HG03025 (cell line): Measurements from ENCODE around the gene KPNA5.
"Not testable (repeated sequence)": the region's sequence is repeated elsewhere in the genome, so short reads cannot be mapped to it uniquely, and the experiment has no call there.

Source experiments
- ATAC-seq: cut with Tn5 transposase; IDR thresholded peaks from one replicate; pipeline ENCODE4 v1.9.1; 2021; ENCODE audit warnings: mild to moderate bottlenecking, moderate library complexity; ENCODE audit not compliant: unreplicated experiment, low FRiP score

Gene KPNA5

DNA sequence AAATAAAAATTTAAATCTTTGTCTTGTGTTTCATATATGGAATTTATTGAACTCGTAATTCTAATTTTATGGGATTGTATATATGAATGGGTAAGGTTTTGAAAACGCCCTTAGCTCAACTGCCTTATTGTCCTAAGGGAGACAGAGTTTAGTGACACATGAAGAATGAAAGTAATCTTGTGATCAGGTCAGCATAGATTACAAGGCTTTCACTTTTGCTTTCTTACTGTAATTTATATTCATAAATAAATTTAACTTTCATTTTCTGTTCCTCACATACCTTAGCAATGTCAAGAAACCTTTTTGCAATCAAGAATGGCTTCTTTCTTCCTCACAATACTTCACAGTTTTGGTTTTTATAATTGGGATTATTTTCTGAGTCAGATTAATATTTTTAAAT lies 14.4 kb downstream of the KPNA5 start:
- peak; percentile 82 for ATAC-seq

DNA sequence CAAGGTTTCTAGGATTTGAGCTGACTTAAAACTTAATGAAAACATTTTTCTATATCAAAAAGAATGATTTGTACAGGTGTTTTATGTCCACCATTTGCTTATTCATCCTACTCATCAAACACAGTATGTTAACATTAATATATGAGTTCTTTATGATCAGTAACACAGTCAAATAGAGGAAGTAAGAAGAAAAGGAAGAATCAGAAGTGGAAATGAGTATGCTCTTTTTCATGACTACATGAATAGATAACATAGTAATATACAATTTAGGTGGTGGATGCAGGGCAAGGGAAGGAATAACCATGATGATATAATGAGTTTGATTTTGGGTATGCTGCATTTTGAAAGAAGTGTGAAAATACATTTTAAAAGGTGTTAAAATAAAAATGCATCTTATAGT lies 16.5 kb downstream of the KPNA5 start:
- ATAC-seq = no peak

DNA sequence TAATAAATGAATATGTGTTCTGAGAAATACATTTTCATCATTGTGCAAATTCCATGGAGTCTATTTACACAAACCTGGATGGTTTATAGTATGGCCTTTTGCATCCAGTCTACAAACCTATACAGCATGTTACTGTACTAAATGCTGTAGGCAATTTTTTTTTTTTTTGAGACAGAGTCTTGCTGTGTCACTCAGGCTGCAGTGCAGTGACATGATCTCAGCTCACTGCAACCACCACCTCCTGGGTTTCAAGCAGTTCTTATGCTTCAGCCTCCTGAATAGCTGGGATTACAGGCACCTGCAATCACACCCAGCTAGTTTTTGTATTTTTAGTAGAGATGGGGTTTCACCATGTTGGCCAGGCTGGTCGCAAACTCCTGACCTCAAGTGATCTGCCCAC lies 22.9 kb downstream of the KPNA5 start:
- not testable (repeated sequence) for ATAC-seq

DNA sequence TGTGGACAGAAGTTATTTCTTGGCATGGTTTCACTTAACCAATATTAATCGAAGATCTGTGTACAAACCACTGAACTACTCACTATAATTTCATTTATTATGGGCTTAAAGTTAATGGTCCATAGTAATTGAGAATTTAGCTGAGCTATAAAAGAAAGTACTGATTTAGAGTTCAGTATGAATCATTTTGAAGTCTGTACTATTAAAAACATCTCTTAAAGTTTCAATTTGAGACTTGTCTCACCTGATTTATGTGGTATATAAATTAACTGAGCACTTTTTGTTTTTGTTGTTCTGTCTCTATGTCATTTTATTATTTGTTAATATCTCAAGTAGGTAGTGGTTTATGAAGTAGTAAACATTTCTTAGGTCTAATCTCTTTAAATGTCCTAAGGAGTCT lies 24.9 kb downstream of the KPNA5 start:
- ATAC-seq = no peak

DNA sequence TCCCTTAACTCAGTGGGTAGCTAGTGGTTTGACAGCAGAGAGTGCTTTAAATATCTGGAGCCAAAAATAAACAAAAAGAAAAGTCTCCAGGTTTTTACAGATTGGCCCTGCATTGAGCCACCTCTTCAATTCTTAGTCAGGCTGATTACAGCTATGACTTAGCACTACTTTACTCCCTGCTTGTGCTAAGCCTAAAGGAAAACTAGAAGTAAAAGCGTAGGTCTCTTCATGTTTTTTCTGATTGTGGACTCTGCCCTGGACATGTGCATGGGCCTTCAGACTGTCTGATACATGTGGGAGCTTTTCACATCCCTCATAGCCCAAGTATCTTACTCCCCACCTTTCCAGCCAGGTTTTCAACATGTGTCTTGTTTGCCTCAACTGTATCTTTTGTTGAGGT lies 33.3 kb downstream of the KPNA5 start:
- ATAC-seq = no peak

DNA sequence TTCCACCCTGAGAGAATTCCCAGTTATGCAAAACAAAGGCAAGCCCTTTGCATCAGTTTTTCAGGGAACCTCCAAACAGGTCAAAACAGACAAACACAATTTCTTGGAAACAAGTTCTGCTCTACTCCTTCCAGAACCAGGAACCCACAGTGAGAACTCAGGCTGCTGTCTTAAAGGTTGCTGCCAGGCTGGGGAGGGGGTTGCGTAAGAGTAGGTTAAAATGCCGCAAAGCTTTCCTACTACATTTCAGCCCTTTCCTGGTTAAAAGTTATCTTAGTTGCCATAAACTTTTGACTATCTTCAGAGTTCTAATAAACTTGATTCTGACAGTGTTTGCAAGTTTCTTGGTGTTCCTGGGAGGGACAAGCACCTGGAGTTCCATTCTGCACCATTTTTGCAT lies 33.8 kb downstream of the KPNA5 start:
- ATAC-seq = no peak

DNA sequence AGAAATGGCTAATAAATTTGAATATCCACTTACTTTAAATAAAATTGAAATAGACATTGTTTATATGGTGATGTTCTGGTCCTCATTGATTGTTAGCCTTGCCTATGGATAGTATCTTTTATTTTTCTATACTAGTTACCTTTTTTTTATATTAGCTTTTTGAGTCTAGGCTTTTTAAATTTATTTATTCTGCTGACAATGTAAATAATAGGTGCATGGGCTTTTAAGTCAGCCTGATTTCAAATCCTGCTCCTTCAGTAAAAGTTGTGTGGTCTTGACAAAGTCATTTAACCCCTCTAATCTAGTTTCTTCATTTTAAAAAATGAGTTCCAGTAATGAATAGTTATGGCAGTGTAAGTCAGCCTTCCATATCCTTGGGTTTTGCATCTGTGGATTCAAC lies 45.9 kb downstream of the KPNA5 start:
- no peak for ATAC-seq

DNA sequence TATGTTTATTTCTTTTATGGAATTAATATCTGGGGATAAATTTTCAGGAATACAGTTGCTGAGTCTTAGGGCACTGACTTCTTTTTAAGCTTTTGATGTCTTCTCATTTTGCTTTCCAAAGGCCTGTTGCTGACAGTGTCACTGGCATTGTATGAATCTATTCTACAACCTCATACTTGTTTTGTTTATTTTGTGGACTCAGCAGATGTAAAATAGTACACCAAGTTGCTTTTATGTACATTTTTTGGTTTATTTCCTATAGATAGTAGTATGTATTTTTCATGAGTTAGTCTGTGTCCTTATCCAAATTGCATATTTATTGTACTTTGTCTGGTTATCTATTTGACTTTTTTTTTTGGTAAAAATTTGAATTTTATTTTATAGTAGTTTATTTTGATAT lies 49.5 kb downstream of the KPNA5 start:
- no peak for ATAC-seq

DNA sequence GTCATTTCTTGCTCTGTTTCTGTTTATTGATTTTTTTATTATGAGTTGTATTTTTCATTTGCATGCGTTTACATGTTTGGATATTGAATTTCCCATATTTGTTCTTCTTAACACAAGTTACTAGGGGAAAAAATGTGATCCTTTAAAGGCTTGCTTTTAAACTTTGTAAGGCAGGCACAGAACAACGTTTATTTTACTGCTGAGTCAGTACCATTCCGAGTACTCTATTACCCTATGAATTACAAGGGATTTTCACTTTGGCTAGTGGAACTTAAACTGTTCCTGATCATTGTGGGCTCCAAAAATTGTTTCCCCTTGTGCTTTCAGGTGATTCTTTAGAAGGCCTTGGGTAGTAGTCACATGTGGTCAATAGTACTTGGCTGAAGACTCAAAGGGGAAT lies 56.0 kb downstream of the KPNA5 start:
- ATAC-seq = no peak

DNA sequence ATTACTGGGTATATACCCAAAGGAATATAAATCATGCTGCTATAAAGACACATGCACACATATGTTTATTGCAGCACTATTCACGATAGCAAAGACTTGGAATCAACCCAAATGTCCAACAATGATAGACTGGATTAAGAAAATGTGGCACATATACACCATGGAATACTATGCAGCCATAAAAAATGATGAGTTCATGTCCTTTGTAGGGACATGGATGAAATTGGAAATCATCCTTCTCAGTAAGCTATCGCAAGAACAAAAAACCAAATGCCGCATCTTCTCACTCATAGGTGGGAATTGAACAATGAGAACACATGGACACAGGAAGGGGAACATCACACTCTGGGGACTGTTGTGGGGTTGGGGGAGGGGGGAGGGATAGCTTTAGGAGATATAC lies 59.5 kb downstream of the KPNA5 start:
- ATAC-seq = not testable (repeated sequence)

DNA sequence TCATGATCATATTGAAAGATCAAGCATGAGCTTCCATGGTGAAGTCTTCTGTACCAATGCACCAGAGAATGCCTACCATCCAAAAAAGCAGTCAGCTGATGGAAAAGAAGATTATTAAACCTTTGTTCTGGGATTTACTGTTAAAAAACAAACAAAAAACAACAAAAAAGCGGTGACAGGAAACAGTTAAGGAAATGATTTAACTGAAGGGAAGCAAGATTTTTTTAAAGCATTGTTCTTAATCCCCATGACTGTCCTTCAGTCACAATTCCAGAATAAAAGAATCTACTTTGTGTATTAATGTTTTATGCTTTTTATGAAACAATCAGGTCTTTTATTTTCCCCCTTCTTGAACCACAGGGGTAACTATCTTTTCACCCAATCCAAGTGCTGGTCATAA lies 60.6 kb downstream of the KPNA5 start:
- ATAC-seq = no peak

DNA sequence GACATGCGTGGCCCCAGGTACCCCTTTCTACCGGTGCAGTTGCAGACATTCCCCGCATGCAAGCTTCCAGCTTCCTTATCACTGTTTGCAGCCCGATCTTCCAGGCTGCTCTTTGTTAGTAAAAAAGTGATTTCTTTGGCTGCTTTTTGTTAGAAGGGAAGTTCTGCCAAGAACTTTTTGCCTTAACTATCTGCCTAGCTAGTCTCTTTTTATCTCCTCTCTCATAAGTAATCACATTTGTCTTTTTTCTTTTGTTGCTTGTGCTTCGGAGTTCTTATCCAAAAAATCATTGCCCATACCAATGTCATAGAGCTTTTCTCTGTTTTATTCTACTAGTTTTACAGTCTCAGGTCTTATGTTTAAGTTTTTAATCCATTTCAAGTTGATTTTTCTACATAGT lies 64.2 kb downstream of the KPNA5 start:
- ATAC-seq = no peak

DNA sequence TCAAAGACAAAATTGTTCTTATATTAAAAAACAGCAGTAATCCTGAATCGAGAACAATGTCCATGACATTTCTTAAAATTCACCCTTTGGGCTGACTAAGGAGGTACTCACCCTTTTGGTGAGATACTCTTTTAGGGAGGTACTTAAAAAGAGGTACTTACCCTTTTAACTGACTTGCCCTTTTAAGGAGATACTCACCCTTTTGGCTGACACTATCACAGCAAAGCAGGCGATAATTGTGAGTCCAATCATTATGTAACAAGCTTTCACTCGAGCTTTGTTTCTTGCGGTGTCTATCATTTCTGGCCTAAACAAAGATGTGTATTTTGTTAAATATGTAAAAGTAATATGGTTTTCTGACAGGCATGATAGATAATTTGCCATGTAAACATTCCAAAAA lies 80.8 kb downstream of the KPNA5 start:
- ATAC-seq = no peak

DNA sequence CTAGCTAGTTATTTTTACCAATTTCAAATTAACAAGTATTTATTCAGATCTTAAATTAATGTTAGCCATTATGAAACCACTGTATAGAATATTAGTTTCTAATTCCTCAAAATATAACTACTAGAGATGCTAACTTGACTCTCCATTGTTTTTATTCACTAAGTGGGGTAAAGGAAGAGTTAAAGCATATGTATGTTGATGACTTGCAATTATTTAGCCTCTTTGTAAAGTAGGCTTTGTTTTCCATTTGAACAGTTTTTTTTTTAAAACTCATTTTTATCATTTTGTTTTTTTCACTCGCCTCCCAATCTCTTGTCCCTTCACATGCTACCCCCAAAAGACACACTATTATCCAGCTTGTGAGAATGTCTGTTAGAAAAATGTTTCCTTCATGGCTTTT lies 81.2 kb downstream of the KPNA5 start:
- no peak for ATAC-seq

DNA sequence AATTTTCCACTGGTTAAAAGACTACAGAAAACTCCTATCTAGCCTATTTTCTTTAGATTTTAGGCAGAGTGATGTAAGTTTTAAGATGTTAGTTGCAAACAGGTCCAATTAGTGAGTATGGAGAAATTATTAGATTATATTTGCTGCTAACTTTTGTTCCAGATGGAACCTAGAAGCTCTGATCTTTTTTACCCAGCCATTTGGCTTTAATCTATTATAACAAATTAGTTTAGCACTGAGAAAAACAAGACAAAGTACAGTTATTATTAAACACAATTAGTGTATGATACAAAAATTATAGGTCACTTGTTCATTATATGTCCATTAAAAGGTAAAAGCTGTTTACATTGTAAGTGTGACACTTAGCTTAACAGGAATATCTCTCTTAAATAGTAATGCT lies 82.0 kb downstream of the KPNA5 start:
- no peak for ATAC-seq

DNA sequence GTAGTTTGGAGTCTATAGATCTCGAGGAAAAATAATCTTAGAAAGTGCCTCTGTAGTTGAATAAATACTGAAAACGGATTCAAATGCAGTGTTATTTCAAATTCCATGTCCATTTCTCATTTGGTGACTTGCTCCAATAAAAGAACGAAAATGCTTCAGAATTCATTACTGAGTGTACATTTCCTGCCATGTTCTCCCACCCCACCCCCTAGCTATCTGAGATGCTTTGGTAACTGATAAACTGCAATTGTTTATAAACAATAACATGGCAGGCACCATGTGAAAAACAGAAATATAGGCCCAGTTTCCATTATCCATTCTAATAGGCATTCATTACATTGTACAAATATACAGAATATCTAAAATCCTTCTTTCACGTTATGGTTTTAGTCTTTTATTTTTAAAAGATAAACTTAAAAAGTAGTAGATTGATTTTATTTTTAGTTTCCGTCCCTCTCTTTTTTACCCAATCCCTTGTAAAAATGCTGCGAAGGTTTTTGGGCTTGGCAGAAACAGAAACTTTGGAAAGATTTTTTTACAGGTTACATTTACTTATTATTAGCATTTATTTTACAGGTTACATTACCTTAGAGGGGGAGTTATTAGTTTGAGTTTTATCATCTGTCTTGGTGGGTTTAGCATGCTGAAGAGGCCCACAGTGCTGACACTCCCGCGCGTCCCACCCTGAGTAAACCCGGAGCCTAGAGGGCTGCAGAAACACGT lies 83.1 kb downstream of the KPNA5 start:
- ATAC-seq = no peak

DNA sequence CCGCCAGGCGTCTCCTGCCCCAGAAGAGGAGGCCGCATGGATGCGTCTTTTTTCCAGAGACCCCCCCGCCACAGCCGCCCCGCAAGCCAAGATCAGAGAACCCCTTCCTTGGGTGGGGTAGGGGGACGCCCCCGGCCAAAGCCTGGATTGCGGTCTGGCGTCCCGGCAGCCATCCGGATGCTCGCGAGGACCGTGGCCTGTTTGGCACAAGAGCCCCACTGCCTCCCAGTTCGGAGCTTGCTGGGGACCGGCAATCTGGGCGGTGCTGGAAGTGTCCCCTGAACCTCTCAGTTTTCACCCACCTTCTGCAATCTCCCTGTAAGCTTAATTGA lies 83.6 kb downstream of the KPNA5 start:
- ATAC-seq = no peak

DNA sequence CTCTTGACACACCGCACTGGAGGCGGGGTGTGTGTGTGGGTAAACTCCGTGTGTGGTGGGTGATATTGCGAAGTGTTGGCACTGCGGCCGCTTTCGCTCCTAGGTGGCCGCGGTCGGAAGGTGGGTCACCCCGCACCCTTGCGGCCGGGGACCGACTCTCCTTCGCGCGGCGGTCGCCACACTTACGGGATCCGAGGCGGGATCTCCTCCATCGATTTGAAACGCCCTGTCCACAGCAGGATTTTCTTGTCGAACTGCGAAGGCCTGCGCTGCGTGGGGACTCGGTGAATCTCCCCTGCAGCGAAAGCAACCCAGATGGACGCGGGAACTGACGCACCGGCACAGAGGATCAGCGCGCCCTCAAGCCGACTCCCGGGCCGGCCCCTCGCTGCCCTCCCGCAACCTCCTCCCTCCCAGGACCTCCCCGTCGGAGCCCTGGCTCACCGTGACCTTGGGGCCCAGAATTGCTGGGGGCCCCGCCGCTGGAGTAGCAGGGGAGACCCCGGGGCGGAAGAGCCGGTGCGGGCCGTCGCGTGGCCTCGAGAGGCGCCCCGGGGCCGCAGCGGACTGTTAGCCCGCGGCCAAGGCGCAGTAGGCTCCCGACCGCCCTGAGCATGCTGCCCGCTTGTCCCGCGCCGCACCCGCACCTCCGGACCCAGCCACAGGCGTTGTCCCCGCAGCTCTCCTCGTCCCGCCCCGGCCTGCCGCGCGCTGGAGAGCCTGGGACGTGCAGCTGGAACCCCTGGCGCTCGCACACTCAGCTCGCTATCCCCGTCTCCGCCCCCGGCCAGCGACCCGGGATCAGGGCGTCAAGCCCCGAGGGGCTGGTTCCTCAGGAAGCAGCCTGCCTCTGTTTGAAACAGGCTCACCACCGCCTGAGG lies 84.2 kb downstream of the KPNA5 start, which contains the start of gene FAM162B:
TSS of gene FAM162B (minus strand) at position 759 of the 881 bp plus-strand sequence. CDS start at position 616, 143 bp downstream.
- no peak for ATAC-seq

DNA sequence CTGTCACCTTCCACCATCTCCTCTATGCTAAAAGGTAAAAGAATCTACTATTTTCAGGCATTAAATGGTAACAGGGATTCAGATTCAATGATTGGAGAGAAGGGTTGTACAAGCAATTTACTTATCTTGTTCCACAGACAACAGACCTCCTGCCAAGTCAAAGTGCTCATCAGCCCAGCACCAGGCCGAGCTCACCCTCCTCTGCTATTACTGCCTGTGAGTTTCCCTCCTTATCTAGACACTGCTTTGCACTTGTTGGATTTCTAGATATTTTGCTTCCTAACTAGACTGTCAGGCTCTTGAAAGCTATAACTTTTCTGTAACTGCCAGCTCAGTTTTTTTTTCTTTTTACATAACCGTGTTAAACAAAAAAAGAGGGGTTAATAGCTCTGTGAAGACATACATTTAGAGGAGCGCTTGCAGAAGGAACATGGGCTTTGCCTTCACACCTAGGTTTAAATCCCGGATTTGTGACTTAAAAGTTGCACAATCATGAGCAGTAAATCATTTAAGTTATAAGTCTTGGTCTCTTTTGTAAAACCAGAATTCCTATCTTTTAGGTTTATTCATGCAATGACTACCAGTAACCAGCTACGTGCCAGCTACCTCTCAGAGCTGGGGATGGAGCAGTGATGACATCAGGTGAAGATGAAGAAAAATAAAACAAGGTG lies 85.6 kb downstream of the KPNA5 start:
- no peak for ATAC-seq

DNA sequence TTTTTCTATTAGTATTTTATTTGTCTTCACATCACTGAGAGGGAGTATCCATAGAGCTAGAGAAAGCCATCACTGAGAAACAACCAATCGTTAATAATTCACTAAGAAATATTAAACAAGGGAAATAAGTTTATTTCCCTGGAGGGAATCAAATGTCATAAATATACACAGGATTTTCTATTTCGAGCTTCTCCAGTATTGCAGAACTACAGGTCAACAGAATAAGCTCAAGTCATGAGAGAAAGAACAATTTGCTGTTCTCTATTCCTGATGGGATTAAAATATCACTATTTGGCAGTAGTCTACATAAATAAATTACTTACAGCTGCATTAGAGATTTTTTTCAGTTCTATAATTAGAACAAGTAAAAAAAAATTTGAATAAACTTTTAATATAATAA lies 86.7 kb downstream of the KPNA5 start:
- ATAC-seq = no peak

DNA sequence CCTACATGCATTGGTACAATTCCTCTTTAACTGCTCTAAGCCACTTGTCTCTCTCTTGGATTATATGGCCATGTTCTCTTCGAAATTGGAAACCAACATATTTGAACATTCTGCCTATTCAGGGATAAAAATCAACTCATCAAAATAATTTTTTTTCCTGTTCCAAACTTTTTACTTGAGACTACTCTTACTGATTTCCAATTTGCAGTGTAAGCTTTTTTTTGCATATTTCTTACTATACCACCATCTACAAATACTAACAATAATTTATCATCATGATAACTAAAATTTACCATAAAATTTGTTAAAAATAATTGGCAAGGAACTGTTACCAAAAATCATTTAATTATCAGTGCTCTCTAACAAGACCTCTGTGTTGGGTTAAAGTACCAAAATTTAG lies 91.4 kb downstream of the KPNA5 start:
- no peak for ATAC-seq
